Measurements from ENCODE around the gene GOLGA8F.
"Not testable (repeated sequence)": the region's sequence is repeated elsewhere in the genome, so short reads cannot be mapped to it uniquely, and the experiment has no call there.

GOLGA8F gene, protein sequence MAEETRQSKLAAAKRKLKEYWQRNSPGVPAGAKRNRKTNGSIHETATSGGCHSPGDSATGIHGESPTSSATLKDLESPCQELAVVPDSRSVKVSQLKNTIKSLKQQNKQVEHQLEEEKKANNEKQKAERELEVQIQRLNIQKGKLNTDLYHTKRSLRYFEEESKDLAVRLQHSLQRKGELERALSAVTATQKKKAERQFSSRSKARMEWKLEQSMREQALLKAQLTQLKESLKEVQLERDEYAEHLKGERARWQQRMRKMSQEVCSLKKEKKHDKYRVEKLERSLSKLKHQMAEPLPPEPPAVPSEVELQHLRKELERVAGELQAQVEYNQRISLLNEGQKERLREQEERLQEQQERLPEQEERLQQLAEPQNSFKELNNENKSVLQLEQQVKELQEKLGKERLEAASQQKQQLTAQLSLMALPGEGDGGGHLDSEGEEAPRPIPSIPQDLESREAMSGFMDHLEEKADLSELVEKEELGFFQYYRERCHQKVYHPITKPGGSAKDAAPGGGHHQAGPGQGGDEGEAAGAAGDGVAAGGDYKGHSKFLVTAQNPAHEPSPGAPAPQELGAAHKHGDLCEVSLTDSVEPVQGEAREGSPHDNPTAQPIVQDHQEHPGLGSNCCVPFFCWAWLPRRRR

DNA sequence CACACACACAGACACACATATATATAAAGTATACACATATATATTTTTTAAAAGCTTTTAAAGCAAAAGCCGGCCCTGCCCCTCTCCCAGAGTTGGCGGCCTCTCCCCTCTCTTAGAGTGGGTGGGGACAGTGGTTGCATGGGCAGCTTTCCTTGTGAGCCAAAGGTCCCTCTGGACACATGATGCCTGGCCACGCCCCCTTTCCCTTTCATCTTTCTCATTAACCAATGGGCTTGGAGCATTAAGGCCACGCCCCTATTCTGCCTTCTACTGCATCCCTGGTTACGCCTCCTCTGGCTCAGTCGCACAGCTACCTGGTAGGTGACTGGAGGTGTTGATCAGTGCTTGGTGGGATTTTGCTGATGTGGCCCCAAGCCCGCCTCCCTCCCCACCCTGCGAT is at the start of gene GOLGA8F:
TSS of gene GOLGA8F (plus strand) at position 301 of the 400 bp plus-strand sequence. CDS start at position 399, 98 bp downstream.
- not testable (repeated sequence) for DNase-seq

GRCh38 chr15:28357984-28358383 is 20.5 kb upstream of the GOLGA8F start, which contains the start of gene GOLGA6L24:
GOLGA6L24 (minus strand) TSS chr15:28358084; CDS start chr15:28358023, 61 bp downstream.
- DNase-seq = not testable (repeated sequence)

GRCh38 chr15:28365502-28365901 is 13.0 kb upstream of the GOLGA8F start:
- not testable (repeated sequence) for DNase-seq

DNA sequence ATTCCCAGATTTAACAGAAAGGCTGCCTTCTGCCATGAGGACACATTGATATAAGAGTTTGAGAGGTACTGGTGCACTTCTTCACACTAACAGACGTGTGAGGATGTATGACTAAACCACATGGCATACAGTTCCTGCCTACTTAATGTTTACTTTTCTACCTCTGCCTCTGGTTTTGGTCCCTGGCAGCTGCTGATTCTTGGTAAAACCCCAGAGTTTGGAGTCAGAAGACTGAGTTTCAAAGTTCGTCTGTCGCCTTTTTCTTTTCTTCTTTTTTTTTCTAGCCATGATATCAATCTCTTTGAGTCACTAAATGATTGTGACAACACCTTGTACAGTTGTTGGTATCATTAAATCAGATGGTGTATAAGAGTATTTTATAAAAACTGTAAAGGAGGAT is 1.6 kb downstream of the GOLGA8F start:
- DNase-seq = not testable (repeated sequence)

DNA sequence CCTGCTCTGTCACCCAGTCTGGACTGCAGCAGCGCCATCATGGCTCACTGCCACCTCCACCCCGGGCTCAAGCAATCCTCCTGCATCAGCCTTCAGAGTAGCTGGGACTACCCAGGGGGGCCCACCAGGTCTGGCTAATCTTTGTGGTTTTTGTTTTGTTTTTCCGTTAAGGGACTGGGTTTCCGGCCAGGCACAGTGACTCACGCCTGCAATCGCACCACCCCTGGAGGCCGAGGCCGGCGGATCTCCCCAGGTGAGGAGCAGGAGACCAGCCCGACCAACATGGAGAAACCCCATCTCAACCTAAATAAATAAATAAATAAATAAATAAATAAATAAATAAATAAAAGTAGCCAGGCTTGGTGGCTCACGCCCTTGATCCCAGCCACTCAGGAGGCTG is 17.6 kb downstream of the GOLGA8F start:
- not testable (repeated sequence) for DNase-seq

GRCh38 chr15:28402774-28403435 is 24.4 kb downstream of the GOLGA8F start:
- DNase-seq = not testable (repeated sequence)

GRCh38 chr15:28420470-28420869 is 42.0 kb downstream of the GOLGA8F start:
- not testable (repeated sequence) for DNase-seq

DNA sequence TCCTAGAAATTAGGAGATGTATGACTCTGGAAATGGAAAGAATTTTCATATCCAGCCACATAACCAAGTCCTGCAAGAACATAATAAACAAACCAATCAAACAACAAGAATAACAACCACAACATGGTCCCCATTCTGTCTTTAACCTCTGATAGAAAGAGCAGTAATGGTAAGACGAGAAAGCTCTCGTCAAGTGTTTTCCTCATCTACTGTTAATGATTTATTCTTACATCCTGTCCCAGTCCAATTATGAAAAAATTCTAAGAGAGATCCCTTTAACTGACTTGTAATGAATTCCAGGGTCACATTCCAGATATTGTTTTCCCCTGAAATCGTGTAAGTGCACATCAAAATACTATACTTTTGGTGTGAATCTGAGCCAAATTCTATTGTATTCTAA is 57.1 kb downstream of the GOLGA8F start:
- DNase-seq = not testable (repeated sequence)
